ENCODE results near the gene IFITM2. TPM values are rescaled to one million over a fixed set of nuclear protein-coding genes. Genes with fewer than 3 reads are reported as not detected.
"Not testable (repeated sequence)": the region's sequence is repeated elsewhere in the genome, so short reads cannot be mapped to it uniquely, and the experiment has no call there.

The IFITM2 gene
- total and polyA plus RNA-seq, 2 of the 13 experiments (the other 11 are each of a cell fraction or from before 2014, with no cell fraction given): 13.8 to 267 TPM

GRCh38 chr11:346529-346928 is 38.9 kb downstream of the IFITM2 start:
- intact Hi-C loops (cut with micrococcal nuclease; ENCODE audit: unreplicated experiment) (no loop called here), in situ Hi-C loops (cut with HindIII; ENCODE audit: extremely low pct_ligation_motif_present, low pct_unique_long_range_greater_than_20kb) (no loop called here)
- Histone ChIP-seq H2AFZ (ENCODE audit: low read length) (no peak overlapping the region), H3K79me2 (ENCODE audit: insufficient read depth, low read length) (no peaks in the 10 kb centered on the region), H3K27me3 (ENCODE audit: control insufficient read depth in 1 of 2, insufficient read depth in 2 of 2, low read length in 2 of 2) (peaks cover 1 to 2% of the 10 kb centered on the region in 2 experiments; a peak in 2 of 5 replicates), H3K9ac (ENCODE audit: insufficient read depth, low read depth, low read length) (no peak overlapping the region), H3K27ac (ENCODE audit: extremely low read length, insufficient read depth, low read length) (no peak overlapping the region), H3K4me1 (ENCODE audit: insufficient read depth, low read length) (peaks cover 21% of the 10 kb centered on the region), H3K9me3 (ENCODE audit: low read length) (no peaks in the 10 kb centered on the region), H3K4me2 (ENCODE audit: low read depth, low read length) (no peak overlapping the region), H4K20me1 (ENCODE audit: insufficient read depth, low read length) (no peaks in the 10 kb centered on the region), H3K36me3 (replicated peaks in 1 of 2; ENCODE audit: control insufficient read depth in 1 of 2, insufficient read depth in 2 of 2, low read length in 2 of 2) (no peaks in the 10 kb centered on the region), H3K4me3 (replicated peaks in 1 of 3; ENCODE audit: insufficient read depth in 1 of 3, low read depth in 2 of 3, low read length in 3 of 3) (no peak overlapping the region)
- WGBS (ENCODE audit: low lambda C conversion rate): 59% methylated on average over 3 of the region's 3 CpGs
- CTCF ChIA-PET (ENCODE audit: low intra/inter-chr PET ratio, low total read pairs): no interaction called here
- POLR2A ChIA-PET: interaction anchor here (1.1 kb wide), 1 partner anchor 41 kb away, joined by 3 read pairs; no protein-coding TSS in a partner anchor
- BruUV-seq (replicated peaks): no TSS peak
- DNase-seq (ENCODE audit: low spot score) (no peak), ATAC-seq (no peak), FAIRE-seq (no peak)
- 0 out of 2 replicates have a peak, but pooled peaks have one; percentile 50 for TF ChIP-seq ZNF121 (CRISPR knock-in tag; IDR thresholded peaks at IDR 0.05)
- TF ChIP-seq MTERF4 (CRISPR knock-in tag; IDR thresholded peaks at IDR 0.05): no peak

- H3K4me2 ChIP-seq (ENCODE audit: low read depth, low read length); ATAC-seq; in situ Hi-C loops (cut with HindIII; ENCODE audit: extremely low pct_ligation_motif_present, low pct_unique_long_range_greater_than_20kb); H3K4me3 ChIP-seq (replicated peaks in 1 of 3; ENCODE audit: insufficient read depth in 1 of 3, low read depth in 2 of 3, low read length in 3 of 3); FAIRE-seq; CTCF ChIA-PET (ENCODE audit: low intra/inter-chr PET ratio, low total read pairs); H3K27me3 ChIP-seq (ENCODE audit: control insufficient read depth in 1 of 2, insufficient read depth in 2 of 2, low read length in 2 of 2); H3K9ac ChIP-seq (ENCODE audit: insufficient read depth, low read depth, low read length); BruUV-seq (replicated peaks); H3K27ac ChIP-seq (ENCODE audit: extremely low read length, insufficient read depth, low read length); H4K20me1 ChIP-seq (ENCODE audit: insufficient read depth, low read length); H3K79me2 ChIP-seq (ENCODE audit: insufficient read depth, low read length); H3K9me3 ChIP-seq (ENCODE audit: low read length); H3K36me3 ChIP-seq (replicated peaks in 1 of 2; ENCODE audit: control insufficient read depth in 1 of 2, insufficient read depth in 2 of 2, low read length in 2 of 2); DNase-seq (ENCODE audit: low spot score); intact Hi-C loops (cut with micrococcal nuclease; ENCODE audit: unreplicated experiment); H2AFZ ChIP-seq (ENCODE audit: low read length): not testable (repeated sequence)
- 67% methylated on average over 8 of the region's 8 CpGs for WGBS (ENCODE audit: low lambda C conversion rate)
- POLR2A ChIA-PET: interaction anchor here (1.1 to 1.2 kb wide), 2 partner anchors 16 to 20 kb away, joined by 3 to 7 read pairs; no protein-coding TSS in a partner anchor
- H3K4me1 ChIP-seq (ENCODE audit: insufficient read depth, low read length): peaks cover 49% of the 10 kb centered on the region
- TF ChIP-seq MAX (IDR thresholded peaks at IDR 0.05) (0 out of 2 replicates have a peak, but pooled peaks have one; percentile 37), ZNF646 (CRISPR knock-in tag; IDR thresholded peaks at IDR 0.05) (peak; percentile 94)
Observed at GRCh38 chr11:349270-349954, 41.8 kb downstream of the IFITM2 start.

Data from HepG2 (cell line).